SKM-1 treated with dmso at 0.1 percent for 144 hours (cell line): ENCODE measurements around the gene SRGAP2B.
"Not testable (repeated sequence)": the region's sequence is repeated elsewhere in the genome, so short reads cannot be mapped to it uniquely, and the experiment has no call there.

Experiments used
- DNase-seq: peaks from one replicate; lab custom pipeline; 2025; ENCODE audit not compliant: unreplicated experiment; lab: John Stamatoyannopoulos, UW

SRGAP2B gene

DNA sequence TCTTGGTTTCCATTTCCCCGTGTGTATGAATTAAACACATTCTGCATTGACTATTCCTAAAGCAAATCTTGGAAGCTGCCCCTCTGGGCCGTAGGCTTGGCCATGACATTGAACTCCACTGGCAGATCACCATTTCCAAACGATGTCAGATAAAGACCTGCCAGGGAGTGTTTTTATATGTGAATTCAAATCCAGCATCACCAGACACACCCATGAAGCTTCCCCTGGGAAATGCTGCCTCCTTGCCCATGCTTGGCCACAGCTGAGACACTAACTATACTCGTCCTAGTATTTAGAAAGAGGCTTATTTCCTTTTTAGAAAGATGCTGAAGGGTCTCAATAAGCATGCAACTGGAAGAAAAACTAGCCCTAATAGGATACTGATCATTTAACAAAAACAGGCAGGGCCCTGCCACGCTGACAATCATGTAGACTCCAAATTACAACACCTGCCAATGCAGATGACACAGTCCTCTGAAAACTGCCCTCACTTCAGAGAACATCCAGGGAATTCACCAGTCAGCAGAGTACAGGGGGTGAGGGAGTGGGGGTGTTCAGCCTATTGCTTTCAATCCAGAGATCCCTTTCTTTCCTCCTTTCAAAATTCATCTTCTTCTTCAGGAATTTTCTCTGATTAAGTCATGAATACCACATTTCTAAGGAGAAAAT lies 94.9 kb downstream of the SRGAP2B start:
- DNase-seq = not testable (repeated sequence)

DNA sequence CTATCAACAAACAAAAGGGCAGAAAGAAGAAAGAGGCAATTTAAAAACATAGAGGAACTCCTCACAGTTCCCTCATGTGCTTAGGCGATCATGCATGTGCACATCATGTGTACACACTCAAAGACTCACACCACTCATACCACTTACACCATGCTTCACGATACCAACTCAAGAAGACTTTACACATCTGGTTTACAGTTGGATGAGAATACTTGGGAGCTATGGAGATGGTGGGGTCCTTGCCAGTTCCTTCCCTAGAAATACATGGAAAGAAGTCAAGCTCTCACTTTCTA lies 96.2 kb downstream of the SRGAP2B start:
- DNase-seq = not testable (repeated sequence)

DNA sequence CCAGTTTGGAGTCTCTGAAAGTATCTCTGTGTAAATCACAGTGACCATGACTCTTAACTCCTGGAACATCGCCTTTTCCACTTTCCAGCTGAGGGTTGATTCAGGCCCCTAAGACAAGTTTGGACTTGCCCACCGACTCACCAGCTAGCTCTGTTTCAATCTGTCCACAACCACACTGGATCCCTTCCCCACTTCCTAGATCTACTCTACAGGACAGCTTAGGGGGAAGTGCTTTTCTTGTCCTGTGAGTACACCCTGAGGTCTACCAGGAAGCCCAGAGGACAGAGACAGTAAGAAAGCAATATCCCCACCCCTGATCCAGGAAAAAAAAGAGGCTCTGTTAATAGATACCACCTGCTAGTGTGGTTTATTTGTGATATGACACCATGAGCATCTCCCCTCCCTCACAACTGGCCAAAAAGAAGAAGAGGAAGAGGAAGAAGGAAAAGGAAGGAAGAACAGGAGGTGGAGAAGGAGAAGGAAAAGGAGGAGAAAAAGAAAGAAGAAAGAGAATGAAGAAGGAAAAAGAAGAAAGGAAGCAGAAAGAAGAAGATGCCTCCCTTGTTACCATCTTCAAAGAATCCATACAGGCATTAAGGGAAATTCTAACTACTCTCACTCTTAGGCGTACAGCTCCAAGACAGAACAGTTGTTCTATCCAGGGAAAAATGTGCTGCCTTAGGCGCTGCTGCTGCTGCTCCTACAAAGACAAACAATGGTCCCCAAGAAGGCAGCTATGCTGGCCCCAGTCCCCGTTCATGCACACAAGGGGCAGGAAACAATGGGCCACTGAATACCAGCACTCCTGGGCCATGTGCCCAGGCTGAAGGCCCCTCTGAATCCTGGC lies 96.8 kb downstream of the SRGAP2B start:
- DNase-seq = not testable (repeated sequence)

DNA sequence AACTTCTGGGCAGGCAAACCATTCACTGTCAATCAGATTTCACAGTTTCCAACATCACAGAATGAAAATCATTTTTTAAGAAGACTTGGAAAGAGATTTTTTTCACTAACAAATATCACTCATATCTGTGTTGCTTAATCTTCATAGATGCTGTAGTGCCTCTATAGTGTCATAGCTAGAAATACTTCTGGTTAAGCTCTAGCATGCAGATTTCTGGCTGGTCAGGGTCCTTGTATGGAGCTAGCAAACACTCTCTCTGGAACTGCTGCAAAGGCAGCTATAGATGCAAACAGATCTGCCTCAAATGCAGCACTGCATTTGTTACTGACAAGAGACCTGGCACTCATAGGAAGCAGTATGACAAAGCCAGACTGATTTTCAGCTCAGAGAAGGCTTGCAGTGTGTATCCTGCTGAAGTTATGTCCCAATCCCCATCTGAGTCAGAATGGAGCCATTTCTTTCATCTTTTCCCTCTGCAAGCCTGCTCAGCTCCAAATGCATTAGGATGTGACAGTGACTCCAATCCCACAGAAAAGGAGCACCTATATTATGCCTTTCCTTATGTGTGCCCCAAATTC lies 99.2 kb downstream of the SRGAP2B start:
- DNase-seq = not testable (repeated sequence)

DNA sequence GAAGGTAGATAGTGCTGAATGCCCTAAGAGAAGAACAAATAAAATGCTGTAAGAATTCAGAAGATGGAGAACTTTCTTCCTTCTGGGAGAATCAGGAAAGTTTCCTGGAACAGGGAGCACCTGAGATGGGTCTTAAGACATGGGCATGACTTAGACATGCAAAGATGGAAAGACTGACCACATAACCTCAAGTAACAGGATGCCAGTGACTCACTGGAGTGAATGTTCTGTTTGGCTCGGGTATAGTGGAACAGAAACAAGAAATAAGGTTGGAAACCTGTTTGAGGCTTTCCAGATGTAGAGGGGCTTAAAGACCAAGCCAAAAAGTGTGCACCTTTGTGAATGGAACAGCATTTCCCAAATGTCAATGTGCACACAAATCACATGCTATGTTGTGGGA lies 102.2 kb downstream of the SRGAP2B start:
- DNase-seq = not testable (repeated sequence)

DNA sequence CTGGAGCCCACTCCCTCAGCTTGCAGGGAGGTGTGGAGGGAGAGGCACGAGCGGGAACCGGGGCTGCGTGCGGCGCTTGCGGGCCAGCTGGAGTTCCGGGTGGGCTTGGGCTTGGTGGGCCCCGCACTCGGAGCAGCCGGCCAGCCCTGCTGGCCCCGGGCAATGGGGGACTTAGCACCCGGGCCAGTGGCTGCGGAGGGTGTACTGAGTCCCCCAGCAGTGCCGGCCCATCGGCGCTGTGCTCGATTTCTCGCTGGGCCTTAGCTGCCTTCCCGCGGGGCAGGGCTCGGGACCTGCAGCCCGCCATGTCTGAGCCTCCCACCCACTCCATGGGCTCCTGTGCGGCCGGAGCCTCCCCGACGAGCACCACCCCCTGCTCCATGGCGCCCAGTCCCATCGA lies 104.5 kb downstream of the SRGAP2B start:
- not testable (repeated sequence) for DNase-seq

DNA sequence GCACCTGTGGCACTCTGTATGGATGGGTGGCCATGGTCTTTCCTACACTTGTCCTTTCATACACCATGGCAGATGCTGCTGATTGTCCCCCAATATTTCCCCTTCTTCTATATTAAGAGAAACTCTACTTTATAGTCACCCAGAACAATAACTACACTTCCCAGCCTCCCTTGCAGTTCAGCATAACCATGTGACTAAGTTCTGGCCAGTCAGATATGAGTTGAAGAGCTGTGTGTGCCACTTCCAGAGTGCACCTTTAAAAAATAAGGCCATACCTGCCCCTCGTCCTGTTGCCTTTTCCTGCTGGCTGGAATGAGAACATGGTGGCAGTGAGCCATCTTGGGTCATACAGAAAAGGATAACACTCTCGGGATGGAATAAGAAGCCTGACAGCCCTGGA lies 108.0 kb downstream of the SRGAP2B start:
- DNase-seq = not testable (repeated sequence)

DNA sequence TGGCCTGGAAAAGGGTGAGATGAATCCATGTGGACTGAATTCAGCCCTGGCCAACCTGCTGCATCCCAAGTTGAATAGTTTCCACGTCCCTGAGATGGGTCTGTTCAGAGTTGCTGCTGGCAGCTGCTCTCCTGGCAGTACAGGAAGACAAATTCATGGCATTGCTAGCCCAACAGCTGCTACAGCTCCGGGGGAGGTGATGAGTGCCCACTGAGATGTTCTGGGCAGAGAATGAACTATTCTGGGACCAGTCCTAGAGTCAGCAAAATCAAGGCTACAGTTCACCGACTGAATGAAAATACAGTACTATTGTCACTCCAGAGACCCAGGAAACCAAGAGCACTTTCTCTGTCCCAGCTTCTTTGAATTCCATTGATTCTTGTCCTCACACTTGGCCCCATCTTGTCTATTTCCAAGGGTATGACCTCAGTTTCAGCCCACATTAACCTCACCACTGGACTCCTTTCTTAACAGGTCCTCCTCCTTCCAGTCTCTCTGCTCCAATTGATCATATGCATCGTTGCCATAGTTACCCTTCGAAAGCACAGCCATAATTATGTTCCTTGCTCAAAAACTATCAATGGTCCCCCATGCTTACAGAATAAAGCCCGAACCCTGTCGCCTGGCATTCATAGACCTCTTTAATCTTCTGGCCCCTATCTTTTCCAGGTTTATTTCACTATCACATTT lies 108.8 kb downstream of the SRGAP2B start:
- not testable (repeated sequence) for DNase-seq

DNA sequence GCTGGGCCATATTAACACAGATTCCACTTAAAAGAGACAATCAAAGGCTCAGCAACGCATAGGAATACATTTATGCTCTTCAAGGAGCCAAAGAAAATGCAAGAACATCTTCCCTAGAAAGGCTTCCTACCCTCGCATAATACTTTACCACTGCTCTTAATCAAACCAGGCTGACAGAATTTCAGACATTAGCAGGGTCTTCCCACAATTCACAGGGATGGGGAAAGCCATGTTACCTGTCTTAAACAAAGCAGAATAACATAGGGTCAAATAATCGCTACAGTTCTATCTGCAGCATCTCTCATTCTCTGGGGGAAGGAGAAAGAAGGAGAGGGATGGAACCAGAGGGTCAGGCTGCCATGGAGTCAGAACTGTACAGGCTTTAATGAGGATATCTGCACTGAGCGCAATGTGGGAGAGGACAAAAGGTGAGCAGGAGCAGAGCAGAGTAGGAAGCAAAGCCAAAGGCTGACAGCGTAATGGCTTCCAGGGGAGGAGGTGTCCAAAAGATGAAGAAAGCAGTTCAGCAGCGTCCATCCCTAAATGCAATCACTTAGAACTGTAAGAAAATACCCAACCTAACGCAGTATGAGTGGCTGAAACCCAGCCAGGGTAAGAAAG lies 109.5 kb downstream of the SRGAP2B start:
- not testable (repeated sequence) for DNase-seq

DNA sequence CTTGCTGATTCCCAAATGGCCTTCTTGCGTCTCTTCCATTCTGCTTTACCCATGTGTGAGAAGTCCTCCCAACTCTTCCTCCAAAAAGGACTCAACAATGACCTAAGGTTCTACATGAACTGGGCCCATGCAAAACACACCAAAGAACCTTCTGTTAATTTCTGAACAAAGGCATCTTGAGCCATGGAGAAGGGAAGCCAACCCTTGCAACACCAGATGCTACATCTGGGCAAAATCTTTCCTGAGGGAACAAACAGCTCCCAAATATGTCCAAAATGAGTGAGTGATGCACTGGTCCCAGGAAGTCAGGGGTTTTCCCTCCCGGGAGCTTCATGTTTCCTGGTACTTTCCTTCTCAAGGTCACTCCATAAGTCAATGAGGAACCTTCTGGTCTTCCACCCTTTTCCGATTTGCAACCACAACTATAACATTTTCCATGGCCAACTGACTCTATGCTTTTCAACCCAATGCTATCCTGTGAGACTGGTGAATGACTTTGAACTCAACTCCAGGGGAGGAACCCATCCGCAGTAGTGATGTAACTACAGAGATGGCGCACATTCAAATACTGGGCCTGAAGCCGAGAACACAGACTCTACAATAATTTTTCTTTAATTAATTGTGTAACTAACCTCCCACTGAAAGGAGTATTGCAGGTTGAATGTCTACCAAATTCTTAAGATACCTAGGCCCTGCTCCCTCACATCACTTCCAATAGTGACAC lies 112.2 kb downstream of the SRGAP2B start:
- not testable (repeated sequence) for DNase-seq

DNA sequence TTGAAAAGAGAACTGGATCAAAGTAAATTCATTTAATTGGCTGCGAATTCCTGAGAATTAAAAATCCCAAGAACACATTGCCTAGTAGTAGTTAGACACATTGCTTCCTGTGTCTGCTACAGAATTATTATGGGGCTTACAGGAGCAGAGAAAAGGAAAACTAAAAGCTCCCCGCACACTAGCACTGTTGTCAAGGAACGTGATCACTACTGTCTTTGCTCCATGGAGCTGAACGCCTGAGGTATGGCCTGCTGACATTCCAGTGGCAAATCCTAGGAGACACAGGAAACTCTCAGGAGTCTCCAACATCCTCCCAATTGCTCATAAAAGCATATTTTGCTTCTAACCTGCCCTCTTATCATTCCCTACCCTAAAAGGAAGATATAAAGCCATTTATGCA lies 114.0 kb downstream of the SRGAP2B start:
- not testable (repeated sequence) for DNase-seq

DNA sequence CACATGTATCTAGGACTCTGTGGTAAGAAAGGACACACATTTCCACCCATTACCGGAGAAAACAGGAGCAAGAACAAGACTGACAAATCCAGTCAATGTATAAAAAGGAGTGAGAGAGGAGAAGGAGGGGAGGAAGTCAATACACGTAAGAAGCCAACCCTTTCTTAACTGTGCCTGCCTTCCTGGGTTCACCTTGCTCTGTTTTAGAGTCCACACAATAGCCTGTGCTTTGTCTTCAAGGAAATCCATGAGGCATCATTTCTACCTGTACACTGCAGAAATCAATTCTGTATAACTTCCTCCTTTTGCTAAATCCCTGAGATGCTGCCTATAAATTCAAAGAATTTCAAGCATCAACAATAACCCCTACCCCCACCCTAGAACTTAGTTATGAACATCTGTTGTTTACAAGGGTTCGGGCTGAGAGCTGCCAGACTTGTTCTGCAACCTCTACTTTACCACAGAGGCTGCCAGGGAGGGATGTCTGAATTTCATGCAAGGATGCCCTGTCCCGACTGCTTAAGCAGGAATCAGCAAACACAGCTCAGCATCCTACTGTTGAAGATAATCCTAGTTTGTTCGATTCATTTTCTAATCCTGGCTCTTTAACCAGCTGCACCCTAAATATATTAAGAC lies 115.0 kb downstream of the SRGAP2B start:
- DNase-seq = not testable (repeated sequence)

DNA sequence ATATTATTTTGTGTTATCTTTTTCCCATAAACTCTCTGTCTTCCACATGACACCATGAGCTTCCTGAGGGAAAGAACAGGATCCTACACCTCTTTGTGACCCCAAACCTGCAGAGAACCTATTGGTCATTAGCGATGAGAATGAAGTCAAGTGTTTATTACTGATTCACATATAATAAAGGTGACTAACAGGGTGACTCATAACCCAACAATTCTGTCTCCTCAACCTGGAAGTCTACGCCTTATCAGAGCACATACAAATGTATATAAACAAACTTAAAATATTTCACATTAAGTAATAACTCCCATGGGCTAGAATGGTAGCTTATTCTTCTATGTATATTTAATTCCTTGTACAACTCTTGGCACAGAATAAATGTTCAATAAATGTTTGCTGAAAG lies 117.3 kb downstream of the SRGAP2B start:
- DNase-seq = not testable (repeated sequence)

DNA sequence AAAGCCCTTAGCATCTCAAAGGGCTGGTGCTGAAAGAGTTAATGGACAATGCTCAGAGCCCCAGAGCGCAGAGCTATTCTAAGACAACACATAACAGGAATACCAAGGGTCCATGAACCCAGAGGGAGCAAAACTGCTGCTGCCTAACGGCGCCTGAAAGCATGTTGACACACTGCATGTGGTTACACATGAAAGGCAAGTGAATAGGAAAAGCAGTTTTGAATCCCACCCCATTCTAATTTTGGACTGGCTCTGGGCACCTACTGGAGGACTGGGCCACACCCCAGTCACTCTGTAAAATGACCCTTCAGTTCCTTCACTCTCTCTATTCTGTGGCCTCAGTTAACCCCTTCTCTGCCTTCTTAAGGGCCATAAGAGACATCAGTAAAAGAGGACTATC lies 123.2 kb downstream of the SRGAP2B start:
- not testable (repeated sequence) for DNase-seq

DNA sequence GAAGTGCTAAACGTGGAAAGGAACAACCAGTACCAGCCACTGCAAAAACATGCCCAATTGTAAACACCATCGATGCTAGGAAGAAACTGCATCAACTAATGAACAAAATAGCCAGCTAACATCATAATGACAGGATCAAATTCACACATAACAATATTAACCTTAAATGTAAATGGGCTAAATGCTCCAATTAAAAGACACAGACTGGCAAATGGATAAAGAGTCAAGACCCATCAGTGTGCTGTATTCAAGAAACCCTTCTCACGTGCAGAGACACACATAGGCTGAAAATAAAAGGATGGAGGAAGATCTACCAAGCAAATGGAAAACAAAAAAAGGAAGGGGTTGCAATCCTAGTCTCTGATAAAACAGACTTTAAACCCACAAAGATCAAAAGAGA lies 128.6 kb downstream of the SRGAP2B start:
- DNase-seq = not testable (repeated sequence)

DNA sequence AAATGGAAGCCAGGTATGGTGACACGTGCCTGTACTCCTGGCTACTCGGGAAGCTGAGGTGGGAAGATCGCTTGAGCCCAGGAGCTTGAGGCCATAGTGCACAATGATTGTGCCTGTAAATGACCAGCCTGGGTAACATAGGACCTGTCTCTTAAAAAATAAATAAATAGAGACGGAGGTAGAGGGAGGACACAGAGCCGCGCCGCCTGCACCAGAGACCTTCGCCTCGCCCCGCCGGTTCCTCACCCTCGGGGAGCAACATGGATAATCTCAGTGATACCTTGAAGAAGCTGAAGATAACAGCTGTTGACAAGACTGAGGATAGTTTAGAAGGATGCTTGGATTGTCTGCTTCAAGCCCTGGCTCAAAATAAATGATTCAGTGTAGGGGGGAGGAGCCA lies 130.4 kb downstream of the SRGAP2B start:
- not testable (repeated sequence) for DNase-seq

DNA sequence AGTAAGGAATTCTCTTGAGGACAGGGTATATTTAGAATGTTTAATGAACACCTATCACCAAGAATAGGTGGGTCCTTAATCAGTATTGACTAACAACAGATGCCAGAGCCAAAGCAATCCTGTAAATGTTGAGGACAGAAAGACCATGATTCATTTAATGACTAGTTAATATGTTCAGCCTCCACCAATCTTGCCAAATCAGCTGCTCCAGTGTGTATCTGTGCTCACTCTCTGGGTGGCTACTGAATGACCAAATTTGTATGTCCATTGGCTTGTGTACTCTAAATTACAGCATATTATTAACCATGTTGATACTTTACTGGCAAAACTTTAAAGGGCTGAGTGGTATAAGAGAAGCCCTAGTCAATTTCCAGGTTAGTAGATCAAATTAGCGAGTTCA lies 130.9 kb downstream of the SRGAP2B start:
- DNase-seq = not testable (repeated sequence)

DNA sequence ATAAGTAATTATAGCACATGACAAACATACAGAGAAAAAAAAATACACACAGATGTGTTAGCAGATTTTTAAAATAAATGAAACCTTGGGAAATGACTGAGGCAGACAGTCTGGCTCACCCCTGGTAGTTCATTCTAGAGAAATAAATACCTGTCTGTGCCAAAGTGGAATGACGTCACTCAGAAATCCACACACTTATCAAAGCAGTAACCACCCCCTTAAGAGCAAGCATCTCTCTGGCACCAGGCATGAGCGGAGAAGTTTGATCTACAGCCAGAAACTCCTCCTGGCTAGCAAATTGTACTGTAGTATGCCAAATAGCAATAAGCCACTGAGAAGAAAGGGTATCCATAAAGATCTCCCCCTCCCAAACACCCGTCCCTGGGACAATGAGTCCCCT lies 131.6 kb downstream of the SRGAP2B start:
- not testable (repeated sequence) for DNase-seq

DNA sequence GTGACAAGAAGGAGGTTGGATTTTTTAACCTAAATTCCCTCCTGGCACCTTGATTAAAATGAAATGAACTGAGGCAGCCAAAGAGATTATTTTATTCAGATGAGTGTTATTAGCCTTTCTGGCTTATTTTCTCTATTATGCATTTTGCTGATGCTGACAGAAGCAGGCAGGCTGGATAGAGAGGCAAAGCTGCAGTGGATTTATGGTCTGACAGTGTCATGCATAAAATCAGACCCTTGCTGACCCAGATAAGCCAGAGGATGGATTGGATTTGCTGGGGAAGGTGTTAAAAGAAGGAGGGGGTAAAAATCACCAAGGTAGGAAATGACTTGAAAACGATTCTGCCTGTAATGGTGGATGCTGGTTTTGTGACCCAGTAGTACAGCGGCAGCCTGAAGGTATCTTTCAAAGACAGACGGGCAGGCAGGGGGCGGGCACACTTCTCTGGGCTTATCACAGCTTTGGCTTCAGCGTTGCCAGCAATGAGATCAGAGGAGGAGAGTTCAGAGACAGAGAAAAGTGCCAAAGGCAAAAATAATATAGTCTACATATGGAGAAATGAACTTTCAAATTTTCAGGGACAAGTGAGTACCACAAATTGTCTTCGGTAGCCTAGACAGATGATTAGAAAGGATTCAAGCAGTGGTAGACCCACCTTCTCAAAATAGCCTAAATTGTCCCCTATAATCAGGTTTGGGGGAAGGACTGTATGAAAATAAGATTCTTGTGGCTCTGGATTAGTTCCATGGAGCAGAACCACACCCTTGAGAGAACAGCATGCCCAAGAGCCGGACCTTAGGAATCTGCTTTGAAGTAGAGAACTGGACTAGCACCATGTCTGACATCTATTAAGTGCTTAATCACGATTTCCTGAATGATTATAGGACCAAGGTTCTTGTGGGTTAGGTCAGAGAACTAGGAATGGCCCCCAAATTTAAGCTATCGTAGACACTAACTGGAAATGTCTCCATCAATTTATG lies 133.2 kb downstream of the SRGAP2B start:
- not testable (repeated sequence) for DNase-seq
